ENCODE results near the gene AIRE.

Gene AIRE

DNA sequence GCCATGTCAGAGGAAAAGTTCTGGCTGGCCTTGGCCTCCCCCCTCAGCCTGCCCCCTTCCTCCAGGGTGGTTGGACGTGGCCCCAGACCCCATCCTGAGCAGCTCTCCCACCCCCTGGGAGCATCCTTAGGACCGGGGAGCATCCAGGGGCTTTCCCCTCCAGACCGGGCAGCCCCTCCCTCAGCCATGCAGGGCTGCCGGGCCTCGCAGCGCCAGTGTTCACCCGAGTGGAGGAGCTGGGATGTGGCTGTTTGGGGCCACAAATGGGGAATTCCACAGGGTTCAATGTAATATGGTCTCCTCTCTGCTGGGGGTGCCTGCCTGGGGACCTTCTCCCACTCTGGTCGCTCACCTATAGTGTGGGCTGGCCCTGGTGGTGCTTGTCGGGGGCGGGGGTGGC, 10.0 kb downstream of the AIRE start:
- H3K4me3 ChIP-seq (ENCODE audit: low read depth, low read length): no peak overlapping the region
- TF ChIP-seq, protein P1, sequence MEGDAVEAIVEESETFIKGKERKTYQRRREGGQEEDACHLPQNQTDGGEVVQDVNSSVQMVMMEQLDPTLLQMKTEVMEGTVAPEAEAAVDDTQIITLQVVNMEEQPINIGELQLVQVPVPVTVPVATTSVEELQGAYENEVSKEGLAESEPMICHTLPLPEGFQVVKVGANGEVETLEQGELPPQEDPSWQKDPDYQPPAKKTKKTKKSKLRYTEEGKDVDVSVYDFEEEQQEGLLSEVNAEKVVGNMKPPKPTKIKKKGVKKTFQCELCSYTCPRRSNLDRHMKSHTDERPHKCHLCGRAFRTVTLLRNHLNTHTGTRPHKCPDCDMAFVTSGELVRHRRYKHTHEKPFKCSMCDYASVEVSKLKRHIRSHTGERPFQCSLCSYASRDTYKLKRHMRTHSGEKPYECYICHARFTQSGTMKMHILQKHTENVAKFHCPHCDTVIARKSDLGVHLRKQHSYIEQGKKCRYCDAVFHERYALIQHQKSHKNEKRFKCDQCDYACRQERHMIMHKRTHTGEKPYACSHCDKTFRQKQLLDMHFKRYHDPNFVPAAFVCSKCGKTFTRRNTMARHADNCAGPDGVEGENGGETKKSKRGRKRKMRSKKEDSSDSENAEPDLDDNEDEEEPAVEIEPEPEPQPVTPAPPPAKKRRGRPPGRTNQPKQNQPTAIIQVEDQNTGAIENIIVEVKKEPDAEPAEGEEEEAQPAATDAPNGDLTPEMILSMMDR (IDR thresholded peaks at IDR 0.05; ENCODE audit: insufficient read depth, low read depth, low read length, missing control alignments): no peak
- no peak for DNase-seq (ENCODE audit: low read depth)

DNA sequence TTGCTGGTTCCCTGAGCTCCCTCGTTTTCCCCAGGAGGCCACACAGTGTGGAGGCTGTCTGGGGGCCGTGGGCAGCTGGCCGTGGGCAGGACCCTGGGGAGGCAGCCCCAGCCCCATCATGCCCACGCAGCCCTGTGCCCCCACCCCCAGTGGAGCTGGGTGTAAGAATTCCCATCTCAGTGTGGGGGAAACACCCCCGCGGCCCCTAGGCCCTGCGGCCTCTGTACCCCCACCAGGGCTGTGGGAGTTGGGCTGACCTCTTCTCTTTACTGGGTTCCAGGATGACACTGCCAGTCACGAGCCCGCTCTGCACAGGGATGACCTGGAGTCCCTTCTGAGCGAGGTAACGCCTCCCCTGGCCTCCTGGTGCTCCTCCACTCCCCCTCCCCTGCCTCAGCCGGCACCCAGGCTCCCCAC, 10.4 kb downstream of the AIRE start:
- TF ChIP-seq, protein P1 (IDR thresholded peaks at IDR 0.05; ENCODE audit: insufficient read depth, low read depth, low read length, missing control alignments): no peak
- no peak overlapping the region for H3K4me3 ChIP-seq (ENCODE audit: low read depth, low read length)
- no peak for DNase-seq (ENCODE audit: low read depth)

DNA sequence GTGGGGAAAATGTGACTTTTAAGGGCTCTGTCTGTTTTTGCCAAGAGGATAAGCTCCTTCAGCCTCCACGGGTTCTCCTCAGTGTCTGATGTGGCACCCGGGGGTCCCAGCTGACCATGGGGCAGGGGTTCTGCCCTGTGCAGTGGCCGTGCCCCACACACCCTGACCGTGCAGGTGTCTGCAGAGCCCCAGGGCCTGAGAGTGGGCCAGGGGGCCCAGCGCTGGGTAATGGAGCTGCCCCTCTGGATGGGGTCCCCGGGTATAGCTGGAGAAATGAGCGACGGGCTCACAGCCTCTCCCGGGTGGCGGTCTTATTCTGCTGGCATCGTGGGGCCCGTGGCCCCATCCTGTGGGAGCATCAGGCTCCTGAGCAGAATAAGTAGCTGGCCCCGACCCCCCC, 11.2 kb downstream of the AIRE start:
- TF ChIP-seq, protein P1 (IDR thresholded peaks at IDR 0.05; ENCODE audit: insufficient read depth, low read depth, low read length, missing control alignments): no peak
- H3K4me3 ChIP-seq (ENCODE audit: low read depth, low read length): no peak overlapping the region
- no peak for DNase-seq (ENCODE audit: low read depth)

DNA sequence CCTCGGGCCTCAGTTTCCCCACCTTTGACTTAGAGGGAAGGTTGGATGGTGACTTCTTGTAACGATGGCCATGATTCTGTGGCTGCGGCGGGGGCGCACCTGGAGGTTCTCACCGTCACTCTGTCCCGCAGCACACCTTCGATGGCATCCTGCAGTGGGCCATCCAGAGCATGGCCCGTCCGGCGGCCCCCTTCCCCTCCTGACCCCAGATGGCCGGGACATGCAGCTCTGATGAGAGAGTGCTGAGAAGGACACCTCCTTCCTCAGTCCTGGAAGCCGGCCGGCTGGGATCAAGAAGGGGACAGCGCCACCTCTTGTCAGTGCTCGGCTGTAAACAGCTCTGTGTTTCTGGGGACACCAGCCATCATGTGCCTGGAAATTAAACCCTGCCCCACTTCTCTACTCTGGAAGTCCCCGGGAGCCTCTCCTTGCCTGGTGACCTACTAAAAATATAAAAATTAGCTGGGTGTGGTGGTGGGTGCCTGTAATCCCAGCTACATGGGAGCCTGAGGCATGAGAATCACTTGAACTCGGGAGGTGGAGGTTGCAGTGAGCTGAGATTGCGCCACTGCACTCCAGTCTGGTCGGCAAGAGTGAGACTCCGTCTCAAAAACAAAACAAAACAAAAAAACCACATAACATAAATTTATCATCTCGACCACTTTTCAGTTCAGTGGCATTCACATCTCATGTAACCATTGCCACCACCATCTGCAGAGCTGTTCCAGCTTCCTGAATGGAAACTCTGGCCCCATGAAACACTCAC, 12.0 kb downstream of the AIRE start:
- peak; percentile 91 for DNase-seq (ENCODE audit: low read depth)
- TF ChIP-seq, protein P1 (IDR thresholded peaks at IDR 0.05; ENCODE audit: insufficient read depth, low read depth, low read length, missing control alignments): peak; percentile 85
- no peak overlapping the region for H3K4me3 ChIP-seq (ENCODE audit: low read depth, low read length)

DNA sequence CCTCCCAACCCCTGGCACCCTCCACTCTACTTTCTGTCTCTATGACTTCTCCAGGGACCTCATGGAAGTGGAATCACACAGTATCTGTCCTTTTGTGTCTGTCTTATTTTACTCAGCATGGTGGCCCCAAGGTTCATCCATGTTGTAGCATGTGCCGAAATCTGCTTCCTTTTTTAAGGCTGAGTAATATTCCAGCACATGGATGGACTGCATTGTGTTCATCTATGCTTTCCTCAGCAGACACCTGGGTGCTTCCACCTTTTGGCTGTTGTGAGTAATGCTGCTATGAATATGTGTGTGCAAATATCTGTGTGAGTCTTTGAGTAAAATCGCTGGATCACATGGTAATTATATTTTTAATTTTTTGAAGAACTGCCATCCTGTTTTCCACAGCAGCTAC, 12.6 kb downstream of the AIRE start:
- H3K4me3 ChIP-seq (ENCODE audit: low read depth, low read length): no peak overlapping the region
- DNase-seq (ENCODE audit: low read depth): peak; percentile 56
- TF ChIP-seq, protein P1 (IDR thresholded peaks at IDR 0.05; ENCODE audit: insufficient read depth, low read depth, low read length, missing control alignments): peak; percentile 35

DNA sequence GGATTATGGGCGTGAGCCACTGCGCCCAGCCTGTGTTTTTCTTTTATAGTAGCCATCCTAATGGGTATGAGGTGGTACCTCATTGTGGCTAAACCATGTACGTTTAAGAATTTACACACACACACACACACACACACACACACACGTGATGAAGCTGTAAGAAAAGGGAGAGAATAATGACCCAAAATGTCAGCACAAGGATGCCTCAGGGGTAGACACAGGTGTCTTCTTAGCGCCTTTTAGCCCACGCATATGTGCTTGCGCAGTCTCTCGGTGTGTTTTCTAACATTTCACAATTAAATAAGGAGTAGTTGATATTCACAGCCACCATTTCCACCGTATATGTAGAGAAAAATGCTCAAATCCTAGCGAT, 13.4 kb downstream of the AIRE start:
- TF ChIP-seq, protein P1 (IDR thresholded peaks at IDR 0.05; ENCODE audit: insufficient read depth, low read depth, low read length, missing control alignments): no peak
- peak; percentile 56 for DNase-seq (ENCODE audit: low read depth)
- peak overlapping the region; percentile 78 for H3K4me3 ChIP-seq (ENCODE audit: low read depth, low read length)
